H9 (cell line): ENCODE results near the gene NIN. TPM values are rescaled to one million over a fixed set of nuclear protein-coding genes. Genes with fewer than 3 reads are reported as not detected.

ENCODE experiments used
- DNase-seq: peaks from one replicate; pipeline ENCODE4 v3.0.0-alpha.2; 2017
- H2AFZ ChIP-seq: one replicate; pipeline ENCODE4 v1.6.1; 2013; ENCODE audit warnings: mild to moderate bottlenecking, low read length, control low read depth, moderate library complexity
- H2AK5ac ChIP-seq: 2 replicates; pipeline ENCODE4 v1.6.1; 2013; ENCODE audit warnings: low read length, control low read depth, mixed read lengths; ENCODE audit not compliant: insufficient read length
- H2BK120ac ChIP-seq: one replicate; pipeline ENCODE4 v1.6.1; 2013; ENCODE audit warnings: low read depth, mild to moderate bottlenecking, low read length, control low read depth, inconsistent platforms; ENCODE audit not compliant: poor library complexity, severe bottlenecking
- H2BK12ac ChIP-seq: 2 replicates; pipeline ENCODE4 v1.6.1; 2013; ENCODE audit warnings: low read length, control low read depth, mixed read lengths, low read depth; ENCODE audit not compliant: insufficient read length
- H2BK15ac ChIP-seq: 2 replicates; pipeline ENCODE4 v1.6.1; 2013; ENCODE audit warnings: low read depth, low read length, control low read depth
- H2BK20ac ChIP-seq: one replicate; pipeline ENCODE4 v1.6.1; 2013; ENCODE audit warnings: low read depth, mild to moderate bottlenecking, low read length, control low read depth, inconsistent platforms; ENCODE audit not compliant: poor library complexity, severe bottlenecking
- H2BK5ac ChIP-seq: 2 replicates; pipeline ENCODE4 v1.6.1; 2013; ENCODE audit warnings: low read length, control low read depth, mixed read lengths; ENCODE audit not compliant: insufficient read length
- H3K14ac ChIP-seq: 2 replicates; pipeline ENCODE4 v1.6.1; 2013; ENCODE audit warnings: low read length, control low read depth; ENCODE audit not compliant: insufficient read depth
- H3K18ac ChIP-seq: 2 replicates; pipeline ENCODE4 v1.6.1; 2013; ENCODE audit warnings: low read depth, mild to moderate bottlenecking, mixed read lengths, low read length, control low read depth; ENCODE audit not compliant: insufficient read length
- H3K23ac ChIP-seq: 2 replicates; pipeline ENCODE4 v1.6.1; 2013; ENCODE audit warnings: low read length, control low read depth, mixed read lengths, low read depth; ENCODE audit not compliant: insufficient read length
- H3K23me2 ChIP-seq: 2 replicates; pipeline ENCODE4 v1.6.1; 2013; ENCODE audit warnings: low read depth, mild to moderate bottlenecking, mixed read lengths, low read length, control low read depth; ENCODE audit not compliant: insufficient read length, poor library complexity, severe bottlenecking
- H3K27ac ChIP-seq: 2 replicates; pipeline ENCODE4 v1.5.1; 2013; ENCODE audit warnings: low read length, control low read depth, mixed read lengths, low read depth; ENCODE audit not compliant: insufficient read length
- H3K27me3 ChIP-seq: 2 replicates; pipeline ENCODE4 v1.6.1; 2013; ENCODE audit warnings: low read length, control low read depth, inconsistent platforms; ENCODE audit not compliant: insufficient read depth
- H3K4ac ChIP-seq: 2 replicates; pipeline ENCODE4 v1.6.1; 2013; ENCODE audit warnings: low read depth, mild to moderate bottlenecking, control low read depth, inconsistent platforms, low read length, moderate library complexity
- H3K4me1 ChIP-seq: 2 replicates; pipeline ENCODE4 v1.6.1; 2013; ENCODE audit warnings: low read length, control low read depth, inconsistent platforms; ENCODE audit not compliant: insufficient read depth
- H3K4me2 ChIP-seq: 2 replicates; pipeline ENCODE4 v1.6.1; 2013; ENCODE audit warnings: low read length, control low read depth, mixed read lengths; ENCODE audit not compliant: insufficient read length, insufficient read depth
- H3K56ac ChIP-seq: 2 replicates; pipeline ENCODE4 v1.6.1; 2013; ENCODE audit warnings: low read depth, mild to moderate bottlenecking, mixed read lengths, low read length, control low read depth; ENCODE audit not compliant: insufficient read length
- H3K79me1 ChIP-seq: 2 replicates; pipeline ENCODE4 v1.6.1; 2013; ENCODE audit warnings: low read depth, mild to moderate bottlenecking, moderate library complexity, low read length, control low read depth, inconsistent platforms; ENCODE audit not compliant: insufficient read depth, poor library complexity, severe bottlenecking
- H3K79me2 ChIP-seq: 2 replicates; pipeline ENCODE4 v1.6.1; 2013; ENCODE audit warnings: low read length, control low read depth, inconsistent platforms; ENCODE audit not compliant: insufficient read depth
- H3K9ac ChIP-seq: 2 replicates; pipeline ENCODE4 v1.6.1; 2013; ENCODE audit warnings: low read length, control low read depth, mixed read lengths; ENCODE audit not compliant: insufficient read length; ENCODE audit errors: extremely low read depth
- H3K9me3 ChIP-seq: one replicate; pipeline ENCODE4 v1.6.1; 2013; ENCODE audit warnings: low read depth, low read length, inconsistent platforms; ENCODE audit not compliant: control insufficient read depth
- H3T11ph ChIP-seq: one replicate; pipeline ENCODE4 v1.6.1; 2013; ENCODE audit warnings: mild to moderate bottlenecking, low read length, control low read depth, inconsistent platforms
- H4K20me1 ChIP-seq: one replicate; pipeline ENCODE4 v1.6.1; 2013; ENCODE audit not compliant: control insufficient read depth, insufficient read length, insufficient read depth
- H4K5ac ChIP-seq: 2 replicates; pipeline ENCODE4 v1.6.1; 2013; ENCODE audit warnings: low read depth, mild to moderate bottlenecking, mixed read lengths, low read length, control low read depth; ENCODE audit not compliant: insufficient read length
- H4K8ac ChIP-seq: replicated peaks from 2 replicates; pipeline ENCODE4 v1.6.1; 2013; ENCODE audit warnings: low read length, control low read depth, mixed read lengths, low read depth; ENCODE audit not compliant: insufficient read length
- H4K91ac ChIP-seq: 2 replicates; pipeline ENCODE4 v1.6.1; 2013; ENCODE audit warnings: low read depth, mild to moderate bottlenecking, moderate library complexity, mixed read lengths, low read length, control low read depth; ENCODE audit not compliant: insufficient read length
- H3K27ac Mint-ChIP-seq, 3 experiments: 2 replicates in 2 of 3; 3 replicates in 1 of 3; pipeline ENCODE4 v1.8.0; 2020 to 2021; ENCODE audit warnings: mixed read lengths in 3 of 3, mild to moderate bottlenecking in 1 of 3, moderate library complexity in 1 of 3
- H3K27me3 Mint-ChIP-seq: 2 replicates; pipeline ENCODE4 v1.8.0; 2021; ENCODE audit warnings: low read depth, mild to moderate bottlenecking, moderate library complexity, mixed read lengths
- H3K36me3 Mint-ChIP-seq, 3 experiments: 2 replicates in 2 of 3; 3 replicates in 1 of 3; pipeline ENCODE4 v1.8.0; 2020 to 2021; ENCODE audit warnings: low read depth in 3 of 3, mixed read lengths in 3 of 3; ENCODE audit not compliant: insufficient read depth in 1 of 3
- H3K4me1 Mint-ChIP-seq, 2 experiments: 2 replicates each; pipeline ENCODE4 v1.8.0; 2020; ENCODE audit warnings: mixed read lengths in 2 of 2
- H3K4me3 Mint-ChIP-seq, 2 experiments: 2 replicates in 1 of 2; 3 replicates in 1 of 2; pipeline ENCODE4 v1.8.0; 2020 to 2021; ENCODE audit warnings: mild to moderate bottlenecking in 2 of 2, mixed read lengths in 2 of 2, moderate library complexity in 1 of 2
- H3K9me3 Mint-ChIP-seq, 2 experiments: 2 replicates in 1 of 2; 3 replicates in 1 of 2; pipeline ENCODE4 v1.8.0; 2020; ENCODE audit warnings: mild to moderate bottlenecking in 2 of 2, mixed read lengths in 2 of 2, moderate library complexity in 1 of 2
- CTCF ChIP-seq: fragments of 200-600 bp; sonication (generic); conservative IDR thresholded peaks from 3 replicates; pipeline ENCODE4 v1.8.0; 2021; ENCODE audit warnings: antibody characterized with exemption, mild to moderate bottlenecking
- WGBS: extraction: QIAGEN DNeasy Blood & Tissue Kit; methylation state at CpG from one replicate; pipeline ENCODE4 v1.1.7; 2013; ENCODE audit warnings: missing lambda C conversion rate, low lambda C conversion rate, mixed read lengths; ENCODE audit not compliant: insufficient read length; ENCODE audit errors: extremely low coverage; 5-methylcytosine and 5-hydroxymethylcytosine counted together
- total RNA-seq: library from RNA; stranded (reverse); gene quantifications from 2 replicates; pipeline ENCODE4 v1.2.1, GENCODE V29; 2021

Gene NIN
- total RNA-seq, 1 experiment from 2014 or later: 18.4 TPM

GRCh38 chr14:50670866-50671256 is 160.1 kb downstream of the NIN start:
- Histone ChIP-seq H3K27ac (no peak overlapping the region), H3K9me3 (no peaks in the 10 kb centered on the region), H2BK20ac (no peak overlapping the region), H3K23ac (no peak overlapping the region), H4K91ac (no peak overlapping the region), H4K8ac (no peak overlapping the region), H3K4ac (no peak overlapping the region), H2BK12ac (no peak overlapping the region), H2AK5ac (no peak overlapping the region), H2BK120ac (no peak overlapping the region), H3K56ac (no peak overlapping the region), H3K4me2 (no peak overlapping the region), H4K5ac (no peak overlapping the region), H3K9ac (no peak overlapping the region), H2BK5ac (no peak overlapping the region), H3K27me3 (no peaks in the 10 kb centered on the region), H2BK15ac (no peak overlapping the region), H3T11ph (no peak overlapping the region), H4K20me1 (no peaks in the 10 kb centered on the region), H3K23me2 (no peaks in the 10 kb centered on the region), H3K4me1 (peaks cover 9% of the 10 kb centered on the region), H3K18ac (no peak overlapping the region), H3K14ac (no peak overlapping the region), H3K79me1 (no peaks in the 10 kb centered on the region), H2AFZ (no peak overlapping the region), H3K79me2 (peaks cover 8% of the 10 kb centered on the region; the same call in 1 of the 2 replicates)
- H3K27me3 Mint-ChIP-seq: no peaks in the 10 kb centered on the region
- no peak for DNase-seq
- peak overlapping the region in 2 of 3 experiments; percentile 94 to 96; a peak in 3 of 7 replicates for H3K27ac Mint-ChIP-seq
- H3K9me3 Mint-ChIP-seq: no peaks in the 10 kb centered on the region
- peaks cover 8 to 11% of the 10 kb centered on the region in 2 experiments for H3K4me1 Mint-ChIP-seq
- WGBS: no CpG with 5 or more reads among the region's 6 CpGs
- TF ChIP-seq CTCF: no peak
- H3K4me3 Mint-ChIP-seq: peak overlapping the region in 1 of 2 experiments; percentile 25; a peak in 1 of 5 replicates
- no peaks in the 10 kb centered on the region; a peak in 1 of 7 replicates for H3K36me3 Mint-ChIP-seq
